ENCODE data around the gene GGCT.

DNA sequence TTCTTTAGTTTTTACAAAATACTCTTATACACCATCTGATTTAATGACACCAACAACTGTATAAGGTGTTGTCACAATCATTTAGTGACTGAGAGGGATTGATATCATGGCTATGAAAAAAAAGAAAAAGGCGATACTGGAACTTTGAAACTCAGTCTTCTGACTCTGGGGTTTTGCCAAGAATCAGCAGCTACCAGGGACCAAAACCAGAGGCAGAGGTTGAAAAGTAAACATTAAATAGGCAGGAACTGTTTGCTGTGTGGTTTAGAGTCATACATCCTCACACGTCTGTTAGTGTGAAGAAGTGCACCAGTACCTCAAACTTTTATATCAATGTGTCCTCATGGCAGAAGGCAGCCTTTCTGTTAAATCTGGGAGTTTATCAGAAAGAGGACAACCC, 19.9 kb upstream of the GGCT start:
- TF ChIP-seq POLR2A (IDR thresholded peaks at IDR 0.05; ENCODE audit: low read depth, low read length) (no peak), POLR2AphosphoS5 (IDR thresholded peaks at IDR 0.05; ENCODE audit: low read depth, low read length) (no peak)

Data from GM12892 (cell line).